ENCODE results near the gene FSTL4.
A peak's percentile ranks its signal among the peaks of the same experiment; 100 is the strongest.

FSTL4 gene

GRCh38 chr5:133474851-133475590, 137.3 kb downstream of the FSTL4 start:
- TF ChIP-seq, protein P1, sequence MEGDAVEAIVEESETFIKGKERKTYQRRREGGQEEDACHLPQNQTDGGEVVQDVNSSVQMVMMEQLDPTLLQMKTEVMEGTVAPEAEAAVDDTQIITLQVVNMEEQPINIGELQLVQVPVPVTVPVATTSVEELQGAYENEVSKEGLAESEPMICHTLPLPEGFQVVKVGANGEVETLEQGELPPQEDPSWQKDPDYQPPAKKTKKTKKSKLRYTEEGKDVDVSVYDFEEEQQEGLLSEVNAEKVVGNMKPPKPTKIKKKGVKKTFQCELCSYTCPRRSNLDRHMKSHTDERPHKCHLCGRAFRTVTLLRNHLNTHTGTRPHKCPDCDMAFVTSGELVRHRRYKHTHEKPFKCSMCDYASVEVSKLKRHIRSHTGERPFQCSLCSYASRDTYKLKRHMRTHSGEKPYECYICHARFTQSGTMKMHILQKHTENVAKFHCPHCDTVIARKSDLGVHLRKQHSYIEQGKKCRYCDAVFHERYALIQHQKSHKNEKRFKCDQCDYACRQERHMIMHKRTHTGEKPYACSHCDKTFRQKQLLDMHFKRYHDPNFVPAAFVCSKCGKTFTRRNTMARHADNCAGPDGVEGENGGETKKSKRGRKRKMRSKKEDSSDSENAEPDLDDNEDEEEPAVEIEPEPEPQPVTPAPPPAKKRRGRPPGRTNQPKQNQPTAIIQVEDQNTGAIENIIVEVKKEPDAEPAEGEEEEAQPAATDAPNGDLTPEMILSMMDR (IDR thresholded peaks at IDR 0.05; ENCODE audit: poor library complexity, severe bottlenecking) = no peak
- H3K27me3 ChIP-seq (ENCODE audit: insufficient read depth, poor library complexity, severe bottlenecking) = peaks cover 4% of the 10 kb centered on the region

DNA sequence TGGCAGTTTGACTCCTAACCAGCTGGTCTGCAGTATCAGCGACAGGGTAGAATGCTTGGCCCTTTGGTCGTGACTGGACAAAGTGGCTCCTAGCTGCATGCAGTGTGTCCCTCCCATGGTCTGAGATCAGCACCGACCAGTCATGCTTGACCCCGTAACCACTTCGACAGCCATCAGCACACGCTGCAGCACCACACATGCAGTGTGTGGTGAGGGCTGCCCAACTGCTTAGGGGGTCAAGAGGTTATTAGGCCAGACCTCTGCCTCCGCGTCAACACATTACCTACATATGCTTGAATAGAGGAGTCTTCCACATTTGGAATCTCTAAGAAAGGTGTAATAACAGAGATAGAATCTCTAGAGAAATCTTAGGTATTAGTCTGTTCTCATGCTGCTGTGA, 139.1 kb downstream of the FSTL4 start:
- ATAC-seq (ENCODE audit: low read depth) (no peak), DNase-seq (ENCODE audit: low spot score) (no peak)
- TF ChIP-seq, protein P1 (IDR thresholded peaks at IDR 0.05; ENCODE audit: poor library complexity, severe bottlenecking) = no peak
- Histone ChIP-seq H3K27ac (ENCODE audit: poor library complexity, severe bottlenecking) (no peak overlapping the region), H3K9me3 (ENCODE audit: severe bottlenecking) (no peaks in the 10 kb centered on the region), H3K27me3 (ENCODE audit: insufficient read depth, poor library complexity, severe bottlenecking) (peaks cover 4% of the 10 kb centered on the region), H3K36me3 (ENCODE audit: low read depth) (no peaks in the 10 kb centered on the region), H3K4me1 (ENCODE audit: insufficient read depth, poor library complexity, severe bottlenecking) (no peaks in the 10 kb centered on the region), H3K4me3 (ENCODE audit: severe bottlenecking) (no peak overlapping the region)

More at GRCh38 chr5:133474851-133475590, 137.3 kb downstream of the FSTL4 start:
- H3K4me1 ChIP-seq (ENCODE audit: insufficient read depth, poor library complexity, severe bottlenecking) = no peaks in the 10 kb centered on the region
- no peak for ATAC-seq (ENCODE audit: low read depth)
- no peaks in the 10 kb centered on the region for H3K36me3 ChIP-seq (ENCODE audit: low read depth)
- H3K27ac ChIP-seq (ENCODE audit: poor library complexity, severe bottlenecking) = no peak overlapping the region
- H3K9me3 ChIP-seq (ENCODE audit: severe bottlenecking) = no peaks in the 10 kb centered on the region
- no peak for DNase-seq (ENCODE audit: low spot score)
- H3K4me3 ChIP-seq (ENCODE audit: severe bottlenecking) = no peak overlapping the region

- peak; percentile 47 for ATAC-seq (ENCODE audit: low read depth)
- Histone ChIP-seq H3K4me3 (ENCODE audit: severe bottlenecking) (no peak overlapping the region), H3K36me3 (ENCODE audit: low read depth) (no peaks in the 10 kb centered on the region), H3K27ac (ENCODE audit: poor library complexity, severe bottlenecking) (no peak overlapping the region), H3K27me3 (ENCODE audit: insufficient read depth, poor library complexity, severe bottlenecking) (peaks cover 4% of the 10 kb centered on the region), H3K4me1 (ENCODE audit: insufficient read depth, poor library complexity, severe bottlenecking) (no peaks in the 10 kb centered on the region), H3K9me3 (ENCODE audit: severe bottlenecking) (no peaks in the 10 kb centered on the region)
- DNase-seq (ENCODE audit: low spot score) = no peak
- TF ChIP-seq, protein P1 (IDR thresholded peaks at IDR 0.05; ENCODE audit: poor library complexity, severe bottlenecking) = no peak
Observed at GRCh38 chr5:133472829-133473228, 139.5 kb downstream of the FSTL4 start.

GRCh38 chr5:133471699-133472098, 140.6 kb downstream of the FSTL4 start:
- no peaks in the 10 kb centered on the region for H3K4me1 ChIP-seq (ENCODE audit: insufficient read depth, poor library complexity, severe bottlenecking)
- no peak for DNase-seq (ENCODE audit: low spot score)
- H3K36me3 ChIP-seq (ENCODE audit: low read depth) = no peaks in the 10 kb centered on the region
- H3K27me3 ChIP-seq (ENCODE audit: insufficient read depth, poor library complexity, severe bottlenecking) = peaks cover 4% of the 10 kb centered on the region
- no peak for ATAC-seq (ENCODE audit: low read depth)
- H3K4me3 ChIP-seq (ENCODE audit: severe bottlenecking) = no peak overlapping the region
- H3K27ac ChIP-seq (ENCODE audit: poor library complexity, severe bottlenecking) = no peak overlapping the region
- no peaks in the 10 kb centered on the region for H3K9me3 ChIP-seq (ENCODE audit: severe bottlenecking)
- TF ChIP-seq, protein P1 (IDR thresholded peaks at IDR 0.05; ENCODE audit: poor library complexity, severe bottlenecking) = no peak

DNA sequence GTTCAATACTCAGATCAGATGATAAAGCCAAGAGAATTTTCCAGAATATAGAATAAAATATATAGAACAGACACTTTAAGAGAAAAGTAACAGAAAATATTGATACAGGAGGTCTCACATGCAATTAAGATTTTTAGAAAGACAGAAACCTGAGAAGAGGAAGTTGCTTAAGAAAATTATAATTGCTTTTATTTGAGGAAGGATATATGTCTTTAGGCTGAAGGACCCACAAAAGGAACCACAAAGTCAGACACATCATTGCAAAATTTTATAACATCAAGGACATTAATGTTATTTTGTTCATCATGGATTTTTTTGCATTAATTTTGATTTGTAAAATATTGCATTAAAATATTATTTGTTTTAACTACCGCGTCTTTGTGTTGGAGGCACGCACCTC, 141.5 kb downstream of the FSTL4 start:
- no peak for ATAC-seq (ENCODE audit: low read depth)
- H3K27ac ChIP-seq (ENCODE audit: poor library complexity, severe bottlenecking) = no peak overlapping the region
- TF ChIP-seq, protein P1 (IDR thresholded peaks at IDR 0.05; ENCODE audit: poor library complexity, severe bottlenecking) = no peak
- H3K27me3 ChIP-seq (ENCODE audit: insufficient read depth, poor library complexity, severe bottlenecking) = peaks cover 4% of the 10 kb centered on the region
- DNase-seq (ENCODE audit: low spot score) = no peak
- no peaks in the 10 kb centered on the region for H3K9me3 ChIP-seq (ENCODE audit: severe bottlenecking)
- no peak overlapping the region for H3K4me3 ChIP-seq (ENCODE audit: severe bottlenecking)
- H3K4me1 ChIP-seq (ENCODE audit: insufficient read depth, poor library complexity, severe bottlenecking) = no peaks in the 10 kb centered on the region
- no peaks in the 10 kb centered on the region for H3K36me3 ChIP-seq (ENCODE audit: low read depth)

Measured in RWPE2 (cell line).